Stimulated activated CD8-positive, alpha-beta memory T cell treated with anti-CD3 and anti-CD28 coated beads, Interleukin-15, amount 100 ng/mL, for 1 hour (primary cell): ENCODE results near the gene LCNL1.
"Not testable (repeated sequence)": the region's sequence is repeated elsewhere in the genome, so short reads cannot be mapped to it uniquely, and the experiment has no call there.

Experiments used
- DNase-seq: peaks from one replicate; pipeline ENCODE4 v3.0.0-alpha.2; 2020; ENCODE audit warnings: low read depth

LCNL1 gene

DNA sequence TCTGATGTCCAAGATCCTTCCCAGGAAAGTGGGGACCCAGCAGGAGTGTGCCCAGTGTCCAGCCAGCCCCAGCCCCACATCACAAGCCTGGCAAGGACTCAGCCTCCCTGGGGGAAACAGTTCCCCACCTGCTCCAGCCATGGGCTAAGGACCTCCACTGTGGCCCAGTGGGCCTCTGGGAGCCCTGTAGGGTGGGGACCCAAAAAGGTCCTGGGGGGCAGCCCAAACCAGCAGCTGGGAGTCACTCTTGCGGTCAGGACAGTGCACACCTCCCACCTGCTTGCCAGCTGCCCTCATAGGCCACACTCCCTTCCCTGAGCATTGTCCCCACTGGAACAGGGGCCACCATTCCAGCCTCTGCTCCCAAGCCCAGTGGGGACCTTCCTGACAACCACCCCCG lies 43.6 kb downstream of the LCNL1 start:
- no peak for DNase-seq

DNA sequence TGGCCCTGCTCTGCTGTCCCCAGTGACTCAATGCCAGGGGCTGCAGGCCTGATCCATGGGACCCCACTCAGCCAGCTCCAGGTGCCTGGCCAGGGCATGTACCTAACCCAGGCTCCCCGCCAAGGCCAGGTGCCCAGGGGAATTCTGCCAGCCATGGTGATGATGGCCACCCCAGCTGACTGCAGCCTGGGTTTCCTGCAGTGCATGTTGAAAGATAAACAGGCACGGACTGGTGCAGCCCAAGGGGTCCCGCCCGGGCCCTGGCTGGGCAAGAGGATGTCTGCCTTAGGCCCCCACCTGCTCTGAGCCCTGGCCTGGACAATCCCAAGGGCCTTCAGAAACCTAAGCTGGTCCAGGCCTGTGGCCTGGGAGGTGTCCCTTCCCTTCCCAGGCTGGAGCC lies 44.0 kb downstream of the LCNL1 start:
- DNase-seq = no peak

DNA sequence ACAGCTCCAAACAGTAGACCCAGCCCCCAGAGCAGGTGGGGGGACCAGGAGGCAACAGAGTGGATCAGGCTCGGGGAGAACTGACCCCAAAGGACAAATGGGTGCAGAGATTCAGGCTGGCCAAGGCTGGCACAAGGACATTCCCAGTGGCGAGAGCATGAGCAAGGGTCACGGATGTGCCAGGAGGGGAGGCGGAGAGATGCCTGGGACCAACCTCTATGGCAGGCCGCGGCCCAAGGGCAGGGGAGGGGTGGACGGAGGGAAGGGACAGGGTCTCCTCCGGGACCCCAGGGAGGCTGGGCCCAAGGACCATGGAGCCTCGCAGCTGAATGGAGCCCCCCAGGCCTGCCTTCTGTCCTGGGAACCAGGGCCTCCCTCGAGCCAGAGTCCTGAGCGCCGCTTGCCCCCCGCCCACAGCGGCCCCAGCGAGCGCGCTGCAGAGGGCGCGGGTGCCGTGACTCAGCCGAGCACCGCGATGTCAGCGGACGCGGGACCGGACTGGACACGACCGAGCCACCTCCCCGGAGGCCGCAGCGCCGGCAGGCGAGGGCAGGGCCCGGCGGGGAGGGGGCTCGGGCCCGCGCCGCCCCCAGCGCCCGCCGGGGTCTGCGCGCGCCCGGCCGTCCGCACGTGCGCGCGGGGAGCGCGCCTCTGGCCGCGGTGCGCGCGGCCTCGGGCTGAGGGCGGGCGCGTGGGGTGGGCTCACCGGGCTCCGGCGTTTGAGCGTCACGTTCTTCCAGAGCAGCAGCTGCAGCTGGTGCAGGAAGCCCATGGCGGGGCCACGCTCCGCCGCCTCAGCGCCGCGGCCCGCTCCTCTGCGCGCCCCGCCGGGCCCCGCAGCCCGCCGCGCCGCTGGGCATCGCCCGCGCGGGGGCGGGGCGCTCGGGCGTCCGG lies 44.8 kb downstream of the LCNL1 start, which contains the start of gene ABCA2:
Gene ABCA2, minus strand, starts transcription at position 869 of the 894 bp plus-strand sequence. Its CDS starts 97 bp downstream, at position 772.
- no peak for DNase-seq

DNA sequence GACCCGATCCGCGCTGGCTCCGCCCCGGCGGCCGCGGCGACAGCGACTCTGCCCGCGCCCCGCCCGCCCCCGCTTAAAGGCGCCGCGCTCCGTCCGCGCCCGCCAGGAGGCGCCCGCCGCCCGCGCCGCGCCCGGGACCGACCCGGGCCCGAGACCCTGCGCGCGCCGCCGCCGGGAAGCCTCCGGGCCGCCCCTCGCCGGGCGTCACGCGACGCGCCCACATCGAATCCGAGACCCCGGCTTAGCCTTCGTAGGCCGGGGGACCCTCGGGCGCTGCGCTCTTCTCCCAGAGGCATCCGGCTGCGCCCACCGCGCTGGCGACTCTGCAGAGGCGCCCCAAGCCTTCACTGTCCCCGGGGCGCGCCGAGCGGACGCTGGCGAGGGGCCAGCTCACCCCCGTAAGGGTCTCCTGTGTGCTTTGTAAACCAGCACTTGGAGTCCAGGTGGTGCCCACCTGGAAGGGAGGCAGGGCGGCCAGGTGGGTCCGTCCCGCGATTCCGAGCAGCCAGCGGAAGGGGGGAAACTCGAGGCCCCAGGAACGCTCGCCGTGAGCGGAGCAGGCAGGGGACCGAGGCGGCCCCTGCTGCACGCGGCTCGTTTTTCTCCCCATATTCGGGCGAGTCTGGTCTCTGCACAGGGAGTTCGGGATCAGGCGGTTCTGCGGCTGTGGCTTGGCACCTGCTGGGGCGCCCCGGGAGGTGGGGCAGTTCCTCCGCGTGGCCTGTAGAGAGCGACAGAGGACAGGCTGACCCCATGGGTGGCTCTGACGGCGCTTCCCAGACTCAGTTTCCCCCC lies 45.7 kb downstream of the LCNL1 start:
- no peak for DNase-seq

DNA sequence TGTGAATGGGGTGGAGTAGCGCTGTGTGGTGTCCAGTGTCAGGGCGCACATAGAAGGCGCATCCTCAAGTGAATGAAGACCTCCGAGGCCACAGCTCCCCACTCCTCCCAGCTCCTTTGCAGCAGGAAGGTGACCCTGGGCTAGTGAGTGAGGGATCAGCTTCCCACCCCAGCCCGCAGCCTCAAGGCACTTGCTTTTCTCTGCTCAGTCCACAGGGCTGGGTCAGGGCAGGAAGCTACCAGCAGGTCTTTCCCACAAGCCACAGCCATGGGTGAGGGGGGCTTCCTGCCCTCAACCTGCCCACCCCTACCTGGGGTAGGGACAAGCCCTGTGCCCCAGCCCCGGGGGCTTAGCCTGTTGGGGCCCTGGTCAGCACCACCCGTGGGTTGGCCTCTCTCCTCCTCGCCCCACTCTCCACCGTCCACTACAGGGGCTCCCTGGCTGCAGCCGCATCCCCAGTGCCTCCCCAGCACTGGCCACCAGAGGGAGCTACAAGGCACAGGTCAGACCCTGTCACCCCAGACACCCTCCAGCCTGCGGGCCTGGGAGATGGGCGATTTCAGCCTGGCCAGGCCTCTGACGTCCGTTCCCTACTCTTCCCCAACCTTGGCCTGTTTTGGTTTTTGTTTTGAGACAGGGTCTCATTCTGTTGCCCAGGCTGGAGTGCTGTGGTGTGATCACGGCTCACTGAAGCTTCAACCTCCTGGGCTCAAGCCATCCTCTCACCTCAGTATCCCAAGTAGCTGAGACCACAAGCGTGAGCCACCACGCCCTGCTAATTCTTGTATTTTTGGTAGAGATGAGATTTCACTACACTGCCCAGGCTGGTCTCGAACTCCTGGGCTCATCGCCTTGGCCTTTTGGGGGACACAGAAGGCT lies 46.5 kb downstream of the LCNL1 start:
- peak; percentile 50 for DNase-seq

DNA sequence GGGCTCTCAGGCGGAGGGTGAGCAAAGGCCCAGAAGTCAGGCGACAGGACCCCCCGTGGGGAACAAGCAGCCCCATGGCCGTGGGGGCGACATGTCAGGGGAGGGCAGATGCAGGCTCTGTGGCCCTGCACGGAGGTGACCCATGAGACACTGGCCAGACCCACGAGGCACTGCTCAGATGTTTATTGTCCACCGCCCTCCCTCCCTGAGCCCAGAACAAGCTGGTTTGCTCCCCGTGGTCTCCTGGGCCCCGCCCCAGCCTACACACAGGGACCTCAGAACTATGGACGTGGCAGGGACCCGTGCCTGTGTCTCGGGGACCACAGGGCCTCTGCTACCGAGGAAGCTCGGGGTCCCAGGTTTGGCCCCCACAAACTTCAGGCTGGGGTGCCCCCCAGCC lies 47.2 kb downstream of the LCNL1 start:
- DNase-seq = no peak

DNA sequence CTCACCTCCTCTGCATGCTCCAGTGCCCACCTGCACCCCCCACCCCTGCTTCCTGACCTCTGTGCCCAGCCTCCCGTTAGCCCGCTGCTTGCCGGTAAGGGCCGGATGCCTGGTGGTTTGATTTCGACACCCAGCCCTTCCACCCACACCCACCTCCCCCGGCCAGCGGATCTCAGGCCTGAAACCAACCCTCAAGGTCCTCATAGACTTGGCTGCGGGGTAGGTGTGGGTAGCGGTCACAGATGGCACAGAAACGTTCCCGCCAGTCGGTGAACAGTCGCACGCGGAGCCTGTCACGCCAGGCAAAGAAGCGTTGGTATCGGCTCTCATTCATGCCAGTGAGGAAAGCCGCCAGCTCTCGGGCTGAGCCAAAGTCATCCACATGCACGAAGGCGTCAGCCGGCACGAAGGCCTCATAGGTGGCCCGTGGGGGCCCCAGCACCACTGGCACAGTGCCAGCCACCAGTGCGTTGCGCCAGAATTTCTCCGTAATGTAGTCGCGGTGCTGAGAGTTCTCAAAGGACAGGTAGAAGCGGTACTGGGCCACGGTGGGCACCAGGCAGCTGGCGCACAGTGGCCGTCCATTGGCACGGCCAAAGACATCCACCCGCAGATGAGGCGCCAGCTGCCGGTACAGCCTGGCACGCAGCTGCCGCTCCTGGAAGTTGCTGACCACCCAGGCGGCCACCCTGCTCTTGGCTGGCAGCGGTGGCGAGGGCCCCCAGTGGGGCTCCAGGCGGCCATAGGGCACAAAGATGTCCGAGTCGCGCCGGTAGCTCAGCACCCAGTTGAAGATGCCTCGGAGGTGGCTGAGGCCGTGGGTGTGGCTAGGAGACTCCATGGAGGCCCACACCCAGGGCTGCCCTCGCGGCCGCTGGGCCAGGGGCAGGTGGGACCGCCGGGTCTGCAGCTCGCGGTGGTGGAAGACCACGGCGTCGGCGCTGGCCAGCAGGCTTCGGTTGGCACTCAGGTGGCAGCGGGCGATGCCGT lies 48.0 kb downstream of the LCNL1 start:
- DNase-seq = no peak

DNA sequence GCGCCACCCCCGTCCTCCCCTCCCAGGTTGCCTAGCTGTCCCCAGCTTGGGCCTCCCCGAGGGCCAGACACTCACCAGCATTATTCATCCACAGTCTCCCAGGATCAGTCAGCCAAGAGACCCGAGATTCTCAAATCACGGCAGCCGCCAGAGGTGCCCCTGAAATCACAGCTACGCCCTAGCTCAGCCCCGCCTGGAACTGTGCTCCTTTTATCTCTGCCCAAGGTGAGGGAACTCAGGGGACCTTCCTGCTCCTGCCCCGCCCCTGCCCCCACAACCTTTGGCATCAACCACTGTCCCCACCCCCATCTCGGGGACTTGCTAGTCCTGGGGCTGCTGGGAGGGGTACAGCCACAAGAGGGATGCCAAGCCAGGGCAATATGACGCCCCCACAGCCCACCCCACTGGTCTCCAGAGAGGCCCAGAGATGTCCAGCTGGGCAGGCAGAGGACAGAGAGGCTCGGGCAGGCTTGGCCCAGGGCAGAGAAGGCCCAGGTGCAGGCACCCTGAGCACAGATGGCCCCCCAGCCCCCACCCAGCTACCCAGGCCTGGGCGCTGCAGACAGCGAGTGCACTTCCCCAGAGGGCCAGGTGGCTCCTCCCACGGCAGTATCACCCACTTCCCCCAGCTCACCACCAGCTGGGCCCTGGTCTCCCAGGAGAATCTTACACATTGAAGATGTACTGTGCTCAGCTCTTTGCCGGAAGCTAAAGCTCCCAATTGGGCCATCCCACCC lies 49.3 kb downstream of the LCNL1 start, which contains the start of gene FUT7:
Gene FUT7, minus strand, starts transcription at position 185 of the 737 bp plus-strand sequence. Its CDS starts 97 bp downstream, at position 88.
- DNase-seq = no peak

DNA sequence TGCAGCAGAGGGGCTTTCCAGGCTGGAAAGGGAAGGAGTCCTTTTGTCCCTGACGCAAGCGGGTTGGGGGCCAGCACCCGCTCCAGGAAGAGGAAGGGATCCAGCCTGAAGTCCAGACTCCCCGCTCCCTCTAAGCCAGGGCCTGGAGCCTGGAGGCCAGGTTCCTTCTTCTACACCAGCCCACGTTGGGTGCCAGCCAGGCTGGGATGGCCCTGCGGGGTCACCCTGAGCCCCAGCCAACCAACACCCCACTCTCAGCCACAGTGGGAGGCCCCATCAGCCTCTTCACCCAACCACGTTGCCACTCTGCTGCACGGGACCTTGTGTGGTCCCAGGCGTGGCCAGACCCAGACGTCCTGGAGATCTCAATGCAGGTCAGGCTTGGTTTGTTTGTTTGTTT lies 50.1 kb downstream of the LCNL1 start:
- no peak for DNase-seq

DNA sequence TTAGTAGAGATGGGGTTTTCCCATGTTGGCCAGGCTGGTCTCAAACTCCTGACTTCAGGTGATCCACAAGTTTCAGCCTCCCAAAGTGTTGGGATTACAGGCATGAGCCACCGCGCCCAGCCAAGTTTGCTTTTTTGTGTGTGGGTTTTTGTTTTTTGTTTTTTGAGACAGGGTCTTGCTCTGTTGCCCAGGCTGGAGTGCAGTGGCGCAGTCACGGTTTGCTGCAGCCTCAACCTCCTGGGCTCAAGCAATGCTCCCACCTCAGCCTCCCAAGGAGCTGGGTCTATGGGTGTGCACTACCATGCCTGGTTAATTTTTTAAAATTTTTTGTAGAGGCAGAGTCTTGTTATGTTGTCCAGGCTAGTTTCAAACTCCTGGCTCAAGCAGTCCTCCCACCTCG lies 50.7 kb downstream of the LCNL1 start:
- not testable (repeated sequence) for DNase-seq

DNA sequence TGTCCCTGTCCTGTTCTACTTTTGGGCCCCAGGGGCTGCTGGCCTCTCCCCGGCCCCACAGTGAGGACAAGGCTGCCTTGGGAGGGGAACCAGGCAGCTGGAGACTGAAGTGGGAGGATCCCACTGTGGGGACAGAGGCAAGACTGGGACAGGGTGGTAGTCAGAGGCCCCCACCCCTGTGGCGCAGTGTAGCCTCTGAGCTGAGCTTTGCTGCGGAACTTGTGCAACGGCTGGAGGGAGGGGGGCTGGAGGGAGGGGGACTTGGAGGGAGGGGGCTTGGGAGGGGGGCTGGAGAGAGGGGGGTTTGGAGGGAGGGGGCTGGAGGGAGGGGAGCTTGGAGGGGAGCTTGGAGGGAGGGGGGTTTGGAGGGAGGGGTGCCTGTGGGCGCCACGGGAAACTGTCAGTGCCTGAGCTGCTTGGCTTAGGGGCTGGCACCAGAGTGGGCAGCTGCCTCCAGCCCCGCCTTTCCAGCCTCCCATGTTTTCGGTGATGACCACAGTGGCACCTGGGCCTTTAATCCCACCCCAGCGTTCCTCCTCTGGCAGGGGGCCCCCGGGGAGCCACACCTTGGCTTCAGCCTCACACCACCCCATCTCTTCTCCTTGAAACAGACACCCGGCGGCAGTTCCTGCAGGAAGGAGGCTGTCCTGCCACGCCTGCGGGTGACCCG lies 51.4 kb downstream of the LCNL1 start:
- DNase-seq = no peak

DNA sequence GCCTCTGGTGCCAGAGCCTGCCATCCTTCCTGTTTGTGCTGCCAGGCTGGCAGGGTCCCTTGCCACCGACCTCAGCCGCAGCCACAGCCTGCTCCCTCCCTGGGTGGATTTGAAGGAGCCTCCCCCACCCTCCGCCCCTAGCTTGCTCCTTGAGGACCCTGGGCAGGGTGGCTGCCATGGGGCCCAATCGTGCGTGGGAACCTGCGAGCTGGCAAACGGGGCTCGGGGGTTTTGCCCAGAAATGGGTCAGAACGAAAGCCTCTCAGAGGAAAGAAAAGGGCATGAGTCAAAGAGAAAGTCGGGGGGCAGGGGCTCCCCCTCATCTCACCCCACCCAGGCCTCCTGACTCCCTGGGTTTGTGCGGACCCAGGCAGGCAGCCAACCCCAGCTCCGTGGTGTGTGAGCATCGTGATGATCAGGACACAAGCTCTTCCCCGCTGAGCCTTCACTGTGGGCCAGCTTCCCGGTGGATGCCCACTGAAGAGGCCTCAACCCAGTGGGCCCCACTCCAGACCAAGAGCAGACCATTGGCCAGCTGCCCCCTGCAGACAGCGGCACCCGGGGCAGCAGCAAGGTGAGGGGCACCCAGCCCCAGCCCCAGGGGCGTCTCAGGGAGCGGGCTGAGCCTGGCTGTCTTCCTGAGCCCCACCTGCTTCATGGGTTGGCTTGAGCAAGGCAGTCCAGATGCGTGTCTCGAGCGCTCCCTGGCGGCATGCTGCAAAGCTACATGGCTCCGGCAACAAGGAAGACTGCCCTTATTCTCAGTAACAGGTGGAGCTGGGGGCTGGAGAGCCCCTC lies 52.1 kb downstream of the LCNL1 start:
- DNase-seq = peak; percentile 83
